Measurements from ENCODE around the gene FBH1. TPM values are rescaled to one million over a fixed set of nuclear protein-coding genes. Genes with fewer than 3 reads are reported as not detected.

FBH1 gene
- total RNA-seq, 1 donor from 2014 or later, result 71.5 TPM

GRCh38 chr10:5951721-5952407, 61.8 kb downstream of the FBH1 start:
- H3K4me1 ChIP-seq (ENCODE audit: insufficient read depth, low read length), result peaks cover 6% of the 10 kb centered on the region
- FAIRE-seq (no peak), DNase-seq (ENCODE audit: low read depth) (no peak)
- no peaks in the 10 kb centered on the region for H3K27me3 ChIP-seq (ENCODE audit: insufficient read depth, low read length)
- no peak overlapping the region for H3K4me3 Mint-ChIP-seq (ENCODE audit: unreplicated experiment)
- H3K4me1 Mint-ChIP-seq (ENCODE audit: low read depth, unreplicated experiment), result peaks cover 8% of the 10 kb centered on the region
- no peak overlapping the region for H3K9ac ChIP-seq (ENCODE audit: low read length)
- no peak overlapping the region for H3K27ac Mint-ChIP-seq (ENCODE audit: unreplicated experiment)
- peaks cover 9% of the 10 kb centered on the region for H3K27me3 Mint-ChIP-seq (ENCODE audit: low read depth, unreplicated experiment)
- H3K9me3 ChIP-seq (ENCODE audit: insufficient read depth, low read depth, low read length), result no peaks in the 10 kb centered on the region
- H3K4me3 ChIP-seq (ENCODE audit: insufficient read depth, low read depth, low read length), result no peak overlapping the region
- no peaks in the 10 kb centered on the region for H3K36me3 Mint-ChIP-seq (ENCODE audit: low read depth, unreplicated experiment)
- no peak overlapping the region for H3K27ac ChIP-seq (ENCODE audit: low read depth, low read length)
- H2AFZ ChIP-seq (ENCODE audit: low read depth, low read length), result no peak overlapping the region
- H3K9me3 Mint-ChIP-seq (ENCODE audit: unreplicated experiment), result no peaks in the 10 kb centered on the region
- no peaks in the 10 kb centered on the region for H3K36me3 ChIP-seq (ENCODE audit: insufficient read depth, low read length)
- H3K4me2 ChIP-seq (ENCODE audit: low read length), result no peak overlapping the region
- no peaks in the 10 kb centered on the region for H3K79me2 ChIP-seq (ENCODE audit: insufficient read depth, low read length)
- no peak for TF ChIP-seq EZH2 (IDR thresholded peaks at IDR 0.05; ENCODE audit: insufficient read depth, low read length)
- TF ChIP-seq CTCF (IDR thresholded peaks at IDR 0.05; ENCODE audit: insufficient read depth, low read depth, low read length), result no peak
- no peaks in the 10 kb centered on the region for H4K20me1 ChIP-seq (ENCODE audit: insufficient read depth, low read length)

GRCh38 chr10:5952731-5953385, 62.8 kb downstream of the FBH1 start:
- H3K9ac ChIP-seq (ENCODE audit: low read length), result no peak overlapping the region
- H3K36me3 ChIP-seq (ENCODE audit: insufficient read depth, low read length), result no peaks in the 10 kb centered on the region
- no peaks in the 10 kb centered on the region for H3K79me2 ChIP-seq (ENCODE audit: insufficient read depth, low read length)
- no peak overlapping the region for H2AFZ ChIP-seq (ENCODE audit: low read depth, low read length)
- H4K20me1 ChIP-seq (ENCODE audit: insufficient read depth, low read length), result no peaks in the 10 kb centered on the region
- H3K9me3 Mint-ChIP-seq (ENCODE audit: unreplicated experiment), result no peaks in the 10 kb centered on the region
- no peak overlapping the region for H3K4me3 Mint-ChIP-seq (ENCODE audit: unreplicated experiment)
- FAIRE-seq (no peak), DNase-seq (ENCODE audit: low read depth) (no peak)
- H3K4me2 ChIP-seq (ENCODE audit: low read length), result no peak overlapping the region
- no peaks in the 10 kb centered on the region for H3K9me3 ChIP-seq (ENCODE audit: insufficient read depth, low read depth, low read length)
- H3K4me3 ChIP-seq (ENCODE audit: insufficient read depth, low read depth, low read length), result no peak overlapping the region
- H3K27ac Mint-ChIP-seq (ENCODE audit: unreplicated experiment), result no peak overlapping the region
- H3K27me3 ChIP-seq (ENCODE audit: insufficient read depth, low read length), result no peaks in the 10 kb centered on the region
- peaks cover 9% of the 10 kb centered on the region for H3K27me3 Mint-ChIP-seq (ENCODE audit: low read depth, unreplicated experiment)
- H3K36me3 Mint-ChIP-seq (ENCODE audit: low read depth, unreplicated experiment), result no peaks in the 10 kb centered on the region
- H3K27ac ChIP-seq (ENCODE audit: low read depth, low read length), result no peak overlapping the region
- H3K4me1 Mint-ChIP-seq (ENCODE audit: low read depth, unreplicated experiment), result peaks cover 8% of the 10 kb centered on the region
- TF ChIP-seq CTCF (IDR thresholded peaks at IDR 0.05; ENCODE audit: insufficient read depth, low read depth, low read length), result no peak
- TF ChIP-seq EZH2 (IDR thresholded peaks at IDR 0.05; ENCODE audit: insufficient read depth, low read length), result no peak
- H3K4me1 ChIP-seq (ENCODE audit: insufficient read depth, low read length), result peaks cover 6% of the 10 kb centered on the region

GRCh38 chr10:5953676-5954075, 63.6 kb downstream of the FBH1 start:
- Histone ChIP-seq H3K27me3 (ENCODE audit: insufficient read depth, low read length) (no peaks in the 10 kb centered on the region), H3K4me3 (ENCODE audit: insufficient read depth, low read depth, low read length) (no peak overlapping the region), H3K9ac (ENCODE audit: low read length) (no peak overlapping the region), H3K4me1 (ENCODE audit: insufficient read depth, low read length) (peaks cover 10% of the 10 kb centered on the region), H3K9me3 (ENCODE audit: insufficient read depth, low read depth, low read length) (no peaks in the 10 kb centered on the region), H3K27ac (ENCODE audit: low read depth, low read length) (no peak overlapping the region), H3K36me3 (ENCODE audit: insufficient read depth, low read length) (no peaks in the 10 kb centered on the region), H2AFZ (ENCODE audit: low read depth, low read length) (no peak overlapping the region), H3K4me2 (ENCODE audit: low read length) (no peak overlapping the region), H4K20me1 (ENCODE audit: insufficient read depth, low read length) (no peaks in the 10 kb centered on the region), H3K79me2 (ENCODE audit: insufficient read depth, low read length) (no peaks in the 10 kb centered on the region)
- no peak for FAIRE-seq
- TF ChIP-seq EZH2 (IDR thresholded peaks at IDR 0.05; ENCODE audit: insufficient read depth, low read length), result no peak
- no peak for TF ChIP-seq CTCF (IDR thresholded peaks at IDR 0.05; ENCODE audit: insufficient read depth, low read depth, low read length)
- peaks cover 8% of the 10 kb centered on the region for H3K4me1 Mint-ChIP-seq (ENCODE audit: low read depth, unreplicated experiment)
- no peaks in the 10 kb centered on the region for H3K36me3 Mint-ChIP-seq (ENCODE audit: low read depth, unreplicated experiment)
- no peak overlapping the region for H3K27ac Mint-ChIP-seq (ENCODE audit: unreplicated experiment)
- peaks cover 9% of the 10 kb centered on the region for H3K27me3 Mint-ChIP-seq (ENCODE audit: low read depth, unreplicated experiment)
- no peak overlapping the region for H3K4me3 Mint-ChIP-seq (ENCODE audit: unreplicated experiment)
- no peaks in the 10 kb centered on the region for H3K9me3 Mint-ChIP-seq (ENCODE audit: unreplicated experiment)
- no peak for DNase-seq (ENCODE audit: low read depth)
